Mesothelial cell of epicardium (in vitro differentiated cells): ENCODE results near the gene CYP21A2. TPM values are rescaled to one million over a fixed set of nuclear protein-coding genes. Genes with fewer than 3 reads are reported as not detected.

ENCODE experiments used
- DNase-seq, 2 experiments: peaks; one replicate each; pipeline ENCODE4 v3.0.0; 2021; ENCODE audit warnings: low spot score in 2 of 2; ENCODE audit not compliant: unreplicated experiment in 2 of 2
- H3K27ac Mint-ChIP-seq: 2 replicates; pipeline ENCODE4 v1.8.0; 2021; ENCODE audit warnings: mixed read lengths
- H3K27me3 Mint-ChIP-seq: 2 replicates; pipeline ENCODE4 v1.8.0; 2021; ENCODE audit warnings: low read depth, mixed read lengths
- H3K36me3 Mint-ChIP-seq: 2 replicates; pipeline ENCODE4 v1.8.0; 2021; ENCODE audit warnings: mixed read lengths
- H3K4me1 Mint-ChIP-seq: 2 replicates; pipeline ENCODE4 v1.8.0; 2021; ENCODE audit warnings: mixed read lengths
- H3K4me3 Mint-ChIP-seq: 2 replicates; pipeline ENCODE4 v1.8.0; 2021; ENCODE audit warnings: mild to moderate bottlenecking, moderate library complexity, mixed read lengths
- H3K9me3 Mint-ChIP-seq: 2 replicates; pipeline ENCODE4 v1.8.0; 2021; ENCODE audit warnings: mixed read lengths
- CTCF ChIP-seq: fragments of 200-600 bp; sonication (generic); IDR thresholded peaks from one replicate; pipeline ENCODE4 v1.5.0; 2021; ENCODE audit warnings: antibody characterized with exemption; ENCODE audit not compliant: unreplicated experiment
- total RNA-seq: library from RNA; stranded (reverse); gene quantifications from 3 replicates; pipeline ENCODE4 v1.2.1, GENCODE V29; 2021

Gene CYP21A2
- total RNA-seq, 1 donor from 2014 or later, result 0.58 TPM

- Mint-ChIP-seq H3K4me1 (peaks cover 28% of the 10 kb centered on the region), H3K9me3 (no peaks in the 10 kb centered on the region), H3K27ac (no peak overlapping the region), H3K4me3 (no peak overlapping the region), H3K36me3 (no peaks in the 10 kb centered on the region), H3K27me3 (peaks cover 22% of the 10 kb centered on the region)
- TF ChIP-seq CTCF, result no peak
- DNase-seq, result no peak
Measured at GRCh38 chr6:32089082-32089828, 51.0 kb downstream of the CYP21A2 start.

Other genes starting within 250 kb of the CYP21A2 start
- 82.8 to 90.4 TPM (median 83.8 TPM) in 3 replicates for gene VARS1, start 242.7 kb upstream of the CYP21A2 start, total RNA-seq
- 55.8 to 58.2 TPM (median 57.0 TPM) in 3 replicates for gene LSM2, start 231.4 kb upstream of the CYP21A2 start, total RNA-seq
- 1.7 to 2.2 TPM (median 2.1 TPM) in 3 replicates for gene HSPA1L, start 223.1 kb upstream of the CYP21A2 start, total RNA-seq
- 61.3 to 70.1 TPM (median 61.7 TPM) in 3 replicates for gene HSPA1A, start 222.9 kb upstream of the CYP21A2 start, total RNA-seq
- 105 to 109 TPM (median 108 TPM) in 3 replicates for gene HSPA1B, start 210.7 kb upstream of the CYP21A2 start, total RNA-seq
- 23.2 to 24.7 TPM (median 24.4 TPM) in 3 replicates for gene NEU1, start 175.6 kb upstream of the CYP21A2 start, total RNA-seq
- 0.40 to 0.94 TPM (median 0.66 TPM) in 3 replicates for gene SLC44A4, start 159.4 kb upstream of the CYP21A2 start, total RNA-seq
- 127 to 135 TPM (median 129 TPM) in 3 replicates for gene EHMT2, start 140.7 kb upstream of the CYP21A2 start, total RNA-seq
- gene ZBTB12, start 136.3 kb upstream of the CYP21A2 start, total RNA-seq, result 35.3 to 37.1 TPM (median 35.9 TPM) in 3 replicates
- 1.6 to 2.9 TPM (median 2.7 TPM) in 3 replicates for gene C2, start 110.7 kb upstream of the CYP21A2 start, total RNA-seq
- 1.4 to 2.4 TPM (median 1.8 TPM) in 3 replicates for gene CFB, start 92.3 kb upstream of the CYP21A2 start, total RNA-seq
- 55.5 to 60.0 TPM (median 59.8 TPM) in 3 replicates for gene NELFE, start 79.4 kb upstream of the CYP21A2 start, total RNA-seq
- 78.6 to 84.3 TPM (median 82.0 TPM) in 3 replicates for gene SKIC2, start 79.2 kb upstream of the CYP21A2 start, total RNA-seq
- 25.2 to 28.1 TPM (median 26.1 TPM) in 3 replicates for gene DXO, start 66.3 kb upstream of the CYP21A2 start, total RNA-seq
- 12.0 to 15.3 TPM (median 12.3 TPM) in 3 replicates for gene C4A, start 56.4 kb upstream of the CYP21A2 start, total RNA-seq
- 10.4 to 12.5 TPM (median 11.5 TPM) in 3 replicates for gene C4B, start 23.6 kb upstream of the CYP21A2 start, total RNA-seq
- gene TNXB, start 70.9 kb downstream of the CYP21A2 start, total RNA-seq, result 10.8 to 13.9 TPM (median 13.6 TPM) in 3 replicates
- 95.8 to 99.8 TPM (median 96.3 TPM) in 3 replicates for gene ATF6B, start 89.8 kb downstream of the CYP21A2 start, total RNA-seq
- gene FKBPL, start 91.9 kb downstream of the CYP21A2 start, total RNA-seq, result 5.4 to 6.0 TPM (median 6.0 TPM) in 3 replicates
- 3.0 to 4.5 TPM (median 3.4 TPM) in 3 replicates for gene PRRT1, start 113.5 kb downstream of the CYP21A2 start, total RNA-seq
- gene PPT2, start 115.7 kb downstream of the CYP21A2 start, total RNA-seq, result 49.3 to 58.6 TPM (median 51.5 TPM) in 3 replicates
- 45.7 to 48.3 TPM (median 45.7 TPM) in 3 replicates for gene EGFL8, start 126.2 kb downstream of the CYP21A2 start, total RNA-seq
- gene AGPAT1, start 137.7 kb downstream of the CYP21A2 start, total RNA-seq, result 63.2 to 69.0 TPM (median 64.6 TPM) in 3 replicates
- 60.7 to 62.8 TPM (median 62.1 TPM) in 3 replicates for gene RNF5, start 140.0 kb downstream of the CYP21A2 start, total RNA-seq
- 23.7 to 28.1 TPM (median 27.5 TPM) in 3 replicates for gene AGER, start 145.8 kb downstream of the CYP21A2 start, total RNA-seq
- 236 to 250 TPM (median 246 TPM) in 3 replicates for gene PBX2, start 151.8 kb downstream of the CYP21A2 start, total RNA-seq
- gene GPSM3, start 154.2 kb downstream of the CYP21A2 start, total RNA-seq, result 7.6 to 10.1 TPM (median 8.6 TPM) in 3 replicates
- 2.3 to 2.6 TPM (median 2.5 TPM) in 3 replicates for gene NOTCH4, start 185.7 kb downstream of the CYP21A2 start, total RNA-seq